Left ventricle myocardium inferior (tissue), 1 donor: ENCODE measurements around the gene STARD13. TPM values are rescaled to one million over a fixed set of nuclear protein-coding genes. Genes with fewer than 3 reads are reported as not detected.

Source experiments
- DNase-seq: peaks from one replicate; pipeline ENCODE4 v3.0.0-alpha.2; 2020
- H3K27ac ChIP-seq: fragments of 200-600 bp; replicated peaks from 2 replicates; pipeline ENCODE4 v1.8.0; 2021
- H3K27me3 ChIP-seq: fragments of 200-600 bp; 2 replicates; pipeline ENCODE4 v1.8.0; 2021; ENCODE audit warnings: low read depth
- H3K36me3 ChIP-seq: fragments of 200-600 bp; 2 replicates; pipeline ENCODE4 v1.8.0; 2021
- H3K4me1 ChIP-seq: fragments of 200-600 bp; 2 replicates; pipeline ENCODE4 v1.8.0; 2021
- H3K4me3 ChIP-seq: fragments of 200-600 bp; 2 replicates; pipeline ENCODE4 v1.8.0; 2021; ENCODE audit warnings: mild to moderate bottlenecking, moderate library complexity
- H3K9me3 ChIP-seq: fragments of 200-600 bp; replicated peaks from 2 replicates; pipeline ENCODE4 v1.8.0; 2021
- CTCF ChIP-seq: fragments of 200-600 bp; IDR thresholded peaks from 2 replicates; pipeline ENCODE4 v1.8.0; 2021; ENCODE audit warnings: antibody characterized with exemption, mild to moderate bottlenecking, borderline replicate concordance
- intact Hi-C: fragments of 100-400 bp; cut with micrococcal nuclease; formaldehyde crosslinking; loops from one replicate; pipeline ENCODE4 v1.11.0; 2022
- total RNA-seq: library from RNA; stranded (reverse); fragmentation: NEBNext Ultra II Directional; extraction: Animal tissue kit (Norgen Biotek cat#: 25700); gene quantifications from one replicate; pipeline ENCODE4 v1.2.1, GENCODE V29; 2021
- donor health status: DM: no; HTN: yes; CAD: no; lungs with severe emphysema.

The STARD13 gene
- total RNA-seq, 1 donor from 2014 or later = 29.9 TPM

- Histone ChIP-seq H3K4me3 (peak overlapping the region; percentile 15), H3K27me3 (no peaks in the 10 kb centered on the region), H3K4me1 (peaks cover 100% of the 10 kb centered on the region), H3K27ac (peak overlapping the region; percentile 96), H3K9me3 (no peaks in the 10 kb centered on the region), H3K36me3 (peaks cover 4% of the 10 kb centered on the region)
- intact Hi-C loops = no loop called here
- TF ChIP-seq CTCF = no peak
- no peak for DNase-seq
These were observed 9.0 kb downstream of the STARD13 start for GRCh38 chr13:33276570-33276969.

GRCh38 chr13:33275916-33276315 lies 9.6 kb downstream of the STARD13 start:
- DNase-seq = no peak
- no peak for TF ChIP-seq CTCF
- Histone ChIP-seq H3K27ac (peak overlapping the region; percentile 96), H3K27me3 (no peaks in the 10 kb centered on the region), H3K4me3 (no peak overlapping the region), H3K9me3 (no peaks in the 10 kb centered on the region), H3K4me1 (peaks cover 100% of the 10 kb centered on the region), H3K36me3 (peaks cover 4% of the 10 kb centered on the region)
- intact Hi-C loops = no loop called here

DNA sequence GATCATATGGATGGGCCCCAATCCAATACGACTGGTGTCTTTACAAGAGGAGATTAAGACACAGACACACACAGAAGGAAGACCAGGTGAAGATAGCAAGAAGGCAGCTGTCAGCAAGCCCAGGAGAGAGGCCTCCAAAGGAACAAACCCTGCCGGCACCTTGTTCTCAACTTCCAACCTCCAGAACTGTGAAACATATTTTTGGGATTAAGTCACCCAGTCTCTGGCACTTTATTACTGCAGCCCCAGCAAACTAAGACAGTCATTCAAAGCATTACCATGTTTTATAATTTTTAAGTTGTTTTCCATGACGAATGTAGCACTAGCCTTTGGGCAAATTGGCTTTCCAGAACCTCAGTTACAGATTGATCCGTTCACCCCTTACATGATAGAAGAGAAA lies 11.3 kb downstream of the STARD13 start:
- peak overlapping the region; percentile 96 for H3K27ac ChIP-seq
- no peak for TF ChIP-seq CTCF
- no peak overlapping the region for H3K4me3 ChIP-seq
- H3K9me3 ChIP-seq = no peaks in the 10 kb centered on the region
- H3K27me3 ChIP-seq = no peaks in the 10 kb centered on the region
- H3K36me3 ChIP-seq = no peaks in the 10 kb centered on the region
- peaks cover 100% of the 10 kb centered on the region for H3K4me1 ChIP-seq
- no peak for DNase-seq
- intact Hi-C loops = no loop called here

GRCh38 chr13:33272531-33273124 lies 12.9 kb downstream of the STARD13 start:
- DNase-seq = no peak
- no peaks in the 10 kb centered on the region for H3K27me3 ChIP-seq
- H3K4me3 ChIP-seq = peak overlapping the region; percentile 13
- H3K27ac ChIP-seq = peak overlapping the region; percentile 77
- no peak for TF ChIP-seq CTCF
- no peaks in the 10 kb centered on the region for H3K9me3 ChIP-seq
- H3K36me3 ChIP-seq = no peaks in the 10 kb centered on the region
- H3K4me1 ChIP-seq = peaks cover 100% of the 10 kb centered on the region
- intact Hi-C loops = no loop called here

DNA sequence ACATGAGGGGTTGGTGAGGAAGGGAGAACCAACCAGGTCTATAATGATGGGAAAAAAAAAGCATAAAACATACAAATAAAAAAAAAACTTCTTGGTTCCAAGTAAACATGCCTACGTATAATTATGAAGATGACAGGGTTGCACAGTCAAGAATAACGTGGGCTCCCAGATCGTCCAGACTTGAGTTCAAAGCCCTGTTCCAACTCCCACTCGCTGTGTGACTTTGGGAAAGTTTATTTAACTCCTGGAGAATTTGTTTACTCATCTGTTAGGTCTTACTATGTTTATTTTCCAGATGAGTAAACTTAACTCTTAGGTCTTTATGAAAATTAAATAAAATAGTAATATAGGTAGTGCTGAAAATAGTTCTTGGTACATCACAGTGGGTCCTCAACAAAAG lies 13.8 kb downstream of the STARD13 start:
- intact Hi-C loops = no loop called here
- Histone ChIP-seq H3K36me3 (no peaks in the 10 kb centered on the region), H3K4me1 (peaks cover 100% of the 10 kb centered on the region), H3K9me3 (no peaks in the 10 kb centered on the region), H3K27ac (peak overlapping the region; percentile 77), H3K4me3 (no peak overlapping the region), H3K27me3 (no peaks in the 10 kb centered on the region)
- TF ChIP-seq CTCF = no peak
- no peak for DNase-seq
